ENCODE data around the gene MEFV. TPM values are rescaled to one million over a fixed set of nuclear protein-coding genes. Genes with fewer than 3 reads are reported as not detected.
A peak's percentile ranks its signal among the peaks of the same experiment; 100 is the strongest.

The MEFV gene
- total and polyA plus RNA-seq, 9 donors: 0.20 to 0.45 (median 0.29) TPM

- Histone ChIP-seq H3K4me3 (ENCODE audit: low read length) (no peak overlapping the region), H3K4me1 (ENCODE audit: control insufficient read depth, insufficient read depth, low read length) (no peaks in the 10 kb centered on the region), H3K27me3 (ENCODE audit: control insufficient read depth, insufficient read depth, low read length) (peaks cover 7% of the 10 kb centered on the region), H3K36me3 (ENCODE audit: control insufficient read depth, insufficient read depth, low read length) (no peaks in the 10 kb centered on the region), H3K9me3 (replicated peaks; ENCODE audit: control insufficient read depth, low read depth, low read length) (no peaks in the 10 kb centered on the region), H3K27ac (ENCODE audit: low read length) (no peak overlapping the region)
- no peak for DNase-seq
- 68% methylated on average over 3 of the region's 5 CpGs for WGBS (ENCODE audit: insufficient coverage)
Observed at GRCh38 chr16:3248596-3248995, 7.8 kb downstream of the MEFV start.

GRCh38 chr16:3246876-3247275 lies 9.6 kb downstream of the MEFV start:
- no peaks in the 10 kb centered on the region for H3K4me1 ChIP-seq (ENCODE audit: control insufficient read depth, insufficient read depth, low read length)
- no peak for DNase-seq
- H3K9me3 ChIP-seq (replicated peaks; ENCODE audit: control insufficient read depth, low read depth, low read length): no peaks in the 10 kb centered on the region
- no peak overlapping the region for H3K4me3 ChIP-seq (ENCODE audit: low read length)
- WGBS (ENCODE audit: insufficient coverage): 83% methylated on average over 9 of the region's 10 CpGs
- H3K36me3 ChIP-seq (ENCODE audit: control insufficient read depth, insufficient read depth, low read length): no peaks in the 10 kb centered on the region
- no peak overlapping the region for H3K27ac ChIP-seq (ENCODE audit: low read length)
- H3K27me3 ChIP-seq (ENCODE audit: control insufficient read depth, insufficient read depth, low read length): peaks cover 8% of the 10 kb centered on the region

- Histone ChIP-seq H3K27ac (ENCODE audit: low read length) (no peak overlapping the region), H3K4me1 (ENCODE audit: control insufficient read depth, insufficient read depth, low read length) (no peaks in the 10 kb centered on the region), H3K36me3 (ENCODE audit: control insufficient read depth, insufficient read depth, low read length) (no peaks in the 10 kb centered on the region), H3K9me3 (replicated peaks; ENCODE audit: control insufficient read depth, low read depth, low read length) (no peaks in the 10 kb centered on the region), H3K4me3 (ENCODE audit: low read length) (no peak overlapping the region), H3K27me3 (ENCODE audit: control insufficient read depth, insufficient read depth, low read length) (peaks cover 8% of the 10 kb centered on the region)
- 63% methylated on average over 6 of the region's 7 CpGs for WGBS (ENCODE audit: insufficient coverage)
- no peak for DNase-seq
Observed at GRCh38 chr16:3246002-3246401, 10.4 kb downstream of the MEFV start.

- Histone ChIP-seq H3K4me1 (ENCODE audit: control insufficient read depth, insufficient read depth, low read length) (no peaks in the 10 kb centered on the region), H3K9me3 (replicated peaks; ENCODE audit: control insufficient read depth, low read depth, low read length) (no peaks in the 10 kb centered on the region), H3K27me3 (ENCODE audit: control insufficient read depth, insufficient read depth, low read length) (peaks cover 9% of the 10 kb centered on the region), H3K27ac (ENCODE audit: low read length) (no peak overlapping the region), H3K36me3 (ENCODE audit: control insufficient read depth, insufficient read depth, low read length) (no peaks in the 10 kb centered on the region), H3K4me3 (ENCODE audit: low read length) (no peak overlapping the region)
- no peak for DNase-seq
- 72% methylated on average over 2 of the region's 6 CpGs for WGBS (ENCODE audit: insufficient coverage)
Observed at GRCh38 chr16:3243882-3244281, 12.6 kb downstream of the MEFV start.

GRCh38 chr16:3242709-3243108 lies 13.7 kb downstream of the MEFV start:
- Histone ChIP-seq H3K27ac (ENCODE audit: low read length) (no peak overlapping the region), H3K4me3 (ENCODE audit: low read length) (no peak overlapping the region), H3K9me3 (replicated peaks; ENCODE audit: control insufficient read depth, low read depth, low read length) (no peaks in the 10 kb centered on the region), H3K27me3 (ENCODE audit: control insufficient read depth, insufficient read depth, low read length) (peaks cover 7% of the 10 kb centered on the region), H3K4me1 (ENCODE audit: control insufficient read depth, insufficient read depth, low read length) (no peaks in the 10 kb centered on the region), H3K36me3 (ENCODE audit: control insufficient read depth, insufficient read depth, low read length) (no peaks in the 10 kb centered on the region)
- 80% methylated on average over 10 of the region's 11 CpGs for WGBS (ENCODE audit: insufficient coverage)
- DNase-seq: no peak

- Histone ChIP-seq H3K9me3 (replicated peaks; ENCODE audit: control insufficient read depth, low read depth, low read length) (no peaks in the 10 kb centered on the region), H3K4me3 (ENCODE audit: low read length) (no peak overlapping the region), H3K27ac (ENCODE audit: low read length) (no peak overlapping the region), H3K36me3 (ENCODE audit: control insufficient read depth, insufficient read depth, low read length) (no peaks in the 10 kb centered on the region), H3K4me1 (ENCODE audit: control insufficient read depth, insufficient read depth, low read length) (no peaks in the 10 kb centered on the region), H3K27me3 (ENCODE audit: control insufficient read depth, insufficient read depth, low read length) (peaks cover 7% of the 10 kb centered on the region)
- 33% methylated on average over 1 of the region's 5 CpGs for WGBS (ENCODE audit: insufficient coverage)
- DNase-seq: no peak
Observed at GRCh38 chr16:3241761-3242160, 14.7 kb downstream of the MEFV start.

- H3K4me1 ChIP-seq (ENCODE audit: control insufficient read depth, insufficient read depth, low read length): peaks cover 9% of the 10 kb centered on the region
- H3K27ac ChIP-seq (ENCODE audit: low read length): no peak overlapping the region
- H3K9me3 ChIP-seq (replicated peaks; ENCODE audit: control insufficient read depth, low read depth, low read length): peaks cover 5% of the 10 kb centered on the region
- H3K4me3 ChIP-seq (ENCODE audit: low read length): no peak overlapping the region
- H3K27me3 ChIP-seq (ENCODE audit: control insufficient read depth, insufficient read depth, low read length): peaks cover 2% of the 10 kb centered on the region
- WGBS (ENCODE audit: insufficient coverage): 82% methylated on average over 22 of the region's 29 CpGs
- DNase-seq: peak; percentile 15
- peaks cover 25% of the 10 kb centered on the region for H3K36me3 ChIP-seq (ENCODE audit: control insufficient read depth, insufficient read depth, low read length)
Observed at GRCh38 chr16:3235856-3236669, 20.4 kb downstream of the MEFV start.

- Histone ChIP-seq H3K36me3 (ENCODE audit: control insufficient read depth, insufficient read depth, low read length) (peaks cover 33% of the 10 kb centered on the region), H3K27me3 (ENCODE audit: control insufficient read depth, insufficient read depth, low read length) (no peaks in the 10 kb centered on the region), H3K4me1 (ENCODE audit: control insufficient read depth, insufficient read depth, low read length) (peaks cover 9% of the 10 kb centered on the region), H3K4me3 (ENCODE audit: low read length) (peak within 1 kb of the TSS; percentile 98), H3K9me3 (replicated peaks; ENCODE audit: control insufficient read depth, low read depth, low read length) (peaks cover 7% of the 10 kb centered on the region), H3K27ac (ENCODE audit: low read length) (peak within 1 kb of the TSS; percentile 98)
- whole genome bisulfite sequencing (ENCODE audit: insufficient coverage): under 1% methylated on average over 47 of the region's 59 CpGs
- peak; percentile 98 for DNase-seq
Observed at GRCh38 chr16:3234857-3235561, 21.4 kb downstream of the MEFV start, which contains the start of gene ZNF200. Gene ZNF200, minus strand, starts transcription at chr16:3235158. Its CDS starts 1,403 bp downstream, at chr16:3233755.

- Histone ChIP-seq H3K36me3 (ENCODE audit: control insufficient read depth, insufficient read depth, low read length) (peaks cover 38% of the 10 kb centered on the region), H3K27ac (ENCODE audit: low read length) (peak overlapping the region; percentile 98), H3K27me3 (ENCODE audit: control insufficient read depth, insufficient read depth, low read length) (no peaks in the 10 kb centered on the region), H3K9me3 (replicated peaks; ENCODE audit: control insufficient read depth, low read depth, low read length) (peaks cover 12% of the 10 kb centered on the region), H3K4me1 (ENCODE audit: control insufficient read depth, insufficient read depth, low read length) (peaks cover 9% of the 10 kb centered on the region), H3K4me3 (ENCODE audit: low read length) (peak overlapping the region; percentile 98)
- DNase-seq: no peak
- WGBS (ENCODE audit: insufficient coverage): under 1% methylated on average over 17 of the region's 18 CpGs
Observed at GRCh38 chr16:3234543-3234856, 21.9 kb downstream of the MEFV start.

GRCh38 chr16:3223913-3224515 lies 32.4 kb downstream of the MEFV start:
- Histone ChIP-seq H3K4me1 (ENCODE audit: control insufficient read depth, insufficient read depth, low read length) (no peaks in the 10 kb centered on the region), H3K27me3 (ENCODE audit: control insufficient read depth, insufficient read depth, low read length) (no peaks in the 10 kb centered on the region), H3K27ac (ENCODE audit: low read length) (no peak overlapping the region), H3K9me3 (replicated peaks; ENCODE audit: control insufficient read depth, low read depth, low read length) (peaks cover 62% of the 10 kb centered on the region), H3K36me3 (ENCODE audit: control insufficient read depth, insufficient read depth, low read length) (peaks cover 37% of the 10 kb centered on the region), H3K4me3 (ENCODE audit: low read length) (no peak overlapping the region)
- WGBS (ENCODE audit: insufficient coverage): 100% methylated on average over 2 of the region's 10 CpGs
- no peak for DNase-seq
